GM12878 (cell line): ENCODE measurements around the gene NECTIN2. TPM values are rescaled to one million over a fixed set of nuclear protein-coding genes. Genes with fewer than 3 reads are reported as not detected.

Source experiments
- CUX1 ChIP-seq: IDR thresholded peaks from 2 replicates; pipeline ENCODE4 v1.6.1; 2012; ENCODE audit warnings: improper control_type of control experiment, low read depth, low read length; ENCODE audit not compliant: insufficient replicate concordance
- MLLT1 ChIP-seq: fragments of 450-650 bp; IDR thresholded peaks from 2 replicates; pipeline ENCODE4 v1.6.1; 2016; ENCODE audit warnings: mild to moderate bottlenecking
- MYB ChIP-seq: fragments of 150-350 bp; IDR thresholded peaks from 2 replicates; pipeline ENCODE4 v1.6.1; 2014; ENCODE audit warnings: mild to moderate bottlenecking, low read depth, low read length, borderline replicate concordance
- SPI1 ChIP-seq: IDR thresholded peaks from 2 replicates; pipeline ENCODE4 v1.6.1; 2011; ENCODE audit warnings: low read depth, mild to moderate bottlenecking, low read length, moderate library complexity, borderline replicate concordance; ENCODE audit not compliant: insufficient read depth
- STAT1 ChIP-seq: fragments of 450-650 bp; conservative IDR thresholded peaks from 2 replicates; pipeline ENCODE4 v1.6.1; 2014; ENCODE audit warnings: antibody characterized with exemption, mild to moderate bottlenecking
- SUPT20H ChIP-seq: IDR thresholded peaks from 2 replicates; pipeline ENCODE4 v1.6.1; 2011; ENCODE audit warnings: low read depth, mild to moderate bottlenecking, low read length, moderate library complexity, borderline replicate concordance; ENCODE audit not compliant: control insufficient read depth
- TBL1XR1 ChIP-seq: IDR thresholded peaks from 2 replicates; pipeline ENCODE4 v1.6.1; 2012; ENCODE audit warnings: low read depth, low read length, improper control_type of control experiment
- ZNF592 ChIP-seq: fragments of 450-650 bp; IDR thresholded peaks from 2 replicates; pipeline ENCODE4 v1.6.1; 2017; ENCODE audit warnings: mild to moderate bottlenecking, moderate library complexity
- polyA plus RNA-seq, 11 experiments: library from polyadenylated mRNA; depleted of rRNA in 4 of 11; unstranded in 6 of 11; stranded (reverse) in 5 of 11; fragments of >200 nt; fragmentation: Nextera tagmentation in 4 of 11; fragmentation: Illumina TruSeq in 1 of 11; extraction: Ambion mirVana in 4 of 11; extraction: Trizol in 1 of 11; gene quantifications; 1 replicate in 1 of 11; 2 replicates in 10 of 11; pipeline versions ENCODE4 v1.2.1 to v1.2.3, GENCODE V29; 2011 to 2016; ENCODE audit warnings: inconsistent platforms in 2 of 11, missing spikeins in 2 of 11, low read depth in 1 of 11
- total RNA-seq, 4 experiments: library from RNA; depleted of rRNA in 3 of 4; stranded (reverse); fragments of >200 nt in 3 of 4; fragmentation: Illumina TruSeq in 1 of 4; extraction: Trizol in 1 of 4; gene quantifications; 2 replicates each; pipeline versions ENCODE4 v1.2.1 to v1.2.3, GENCODE V29; 2013 to 2021
- TF ChIP-seq, protein P1 (sequence below): fragments of 450-650 bp; formaldehyde crosslinking; IDR thresholded peaks from 2 replicates; pipeline ENCODE4 v1.4.0; 2020; ENCODE audit warnings: mild to moderate bottlenecking, moderate library complexity
- TF ChIP-seq, protein P2 (sequence below): fragments of 450-650 bp; IDR thresholded peaks from 2 replicates; pipeline ENCODE4 v1.6.1; 2017; ENCODE audit warnings: borderline replicate concordance

NECTIN2 gene
- total and polyA plus RNA-seq, 10 of the 15 experiments (the other 5 are each of a cell fraction or from before 2014, with no cell fraction given), result 0.05 to 0.36 (median 0.26) TPM; not detected in 5

DNA sequence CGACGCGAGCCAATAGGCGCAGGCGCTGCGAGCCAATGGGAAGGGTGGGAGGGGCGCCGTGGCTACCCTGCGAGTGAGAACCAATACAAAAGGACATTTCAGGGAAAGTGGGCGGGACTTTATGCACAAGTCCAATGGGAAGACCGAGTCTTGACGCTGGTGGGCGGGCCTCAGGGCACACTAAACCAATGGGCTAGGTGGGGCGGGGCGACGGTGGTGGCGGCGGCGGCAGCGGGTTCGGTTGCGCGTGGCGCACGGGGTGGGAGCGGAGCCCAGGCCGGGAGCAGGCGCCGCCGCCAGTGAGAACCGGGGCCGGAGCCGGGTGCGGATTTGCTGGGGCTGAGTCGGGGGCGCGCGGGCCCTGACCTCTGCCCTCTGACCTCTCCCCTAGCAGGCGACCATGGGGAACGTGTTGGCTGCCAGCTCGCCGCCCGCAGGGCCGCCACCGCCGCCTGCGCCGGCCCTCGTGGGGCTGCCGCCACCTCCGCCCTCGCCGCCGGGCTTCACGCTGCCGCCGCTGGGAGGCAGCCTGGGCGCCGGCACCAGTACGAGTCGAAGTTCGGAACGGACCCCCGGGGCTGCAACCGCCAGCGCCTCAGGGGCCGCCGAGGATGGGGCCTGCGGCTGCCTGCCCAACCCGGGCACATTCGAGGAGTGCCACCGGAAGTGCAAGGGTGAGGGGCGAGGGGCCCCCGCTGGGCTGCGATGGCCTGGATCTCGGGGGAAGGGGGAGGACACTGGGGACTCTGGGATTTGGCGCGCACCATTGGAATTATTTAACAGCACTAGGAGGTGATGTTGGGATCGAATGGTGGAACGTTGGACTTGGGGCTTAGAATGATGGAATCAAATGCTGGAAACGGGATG, 45.2 kb downstream of the NECTIN2 start, which contains the start of gene TOMM40 (continued):
- TF ChIP-seq, protein P1, sequence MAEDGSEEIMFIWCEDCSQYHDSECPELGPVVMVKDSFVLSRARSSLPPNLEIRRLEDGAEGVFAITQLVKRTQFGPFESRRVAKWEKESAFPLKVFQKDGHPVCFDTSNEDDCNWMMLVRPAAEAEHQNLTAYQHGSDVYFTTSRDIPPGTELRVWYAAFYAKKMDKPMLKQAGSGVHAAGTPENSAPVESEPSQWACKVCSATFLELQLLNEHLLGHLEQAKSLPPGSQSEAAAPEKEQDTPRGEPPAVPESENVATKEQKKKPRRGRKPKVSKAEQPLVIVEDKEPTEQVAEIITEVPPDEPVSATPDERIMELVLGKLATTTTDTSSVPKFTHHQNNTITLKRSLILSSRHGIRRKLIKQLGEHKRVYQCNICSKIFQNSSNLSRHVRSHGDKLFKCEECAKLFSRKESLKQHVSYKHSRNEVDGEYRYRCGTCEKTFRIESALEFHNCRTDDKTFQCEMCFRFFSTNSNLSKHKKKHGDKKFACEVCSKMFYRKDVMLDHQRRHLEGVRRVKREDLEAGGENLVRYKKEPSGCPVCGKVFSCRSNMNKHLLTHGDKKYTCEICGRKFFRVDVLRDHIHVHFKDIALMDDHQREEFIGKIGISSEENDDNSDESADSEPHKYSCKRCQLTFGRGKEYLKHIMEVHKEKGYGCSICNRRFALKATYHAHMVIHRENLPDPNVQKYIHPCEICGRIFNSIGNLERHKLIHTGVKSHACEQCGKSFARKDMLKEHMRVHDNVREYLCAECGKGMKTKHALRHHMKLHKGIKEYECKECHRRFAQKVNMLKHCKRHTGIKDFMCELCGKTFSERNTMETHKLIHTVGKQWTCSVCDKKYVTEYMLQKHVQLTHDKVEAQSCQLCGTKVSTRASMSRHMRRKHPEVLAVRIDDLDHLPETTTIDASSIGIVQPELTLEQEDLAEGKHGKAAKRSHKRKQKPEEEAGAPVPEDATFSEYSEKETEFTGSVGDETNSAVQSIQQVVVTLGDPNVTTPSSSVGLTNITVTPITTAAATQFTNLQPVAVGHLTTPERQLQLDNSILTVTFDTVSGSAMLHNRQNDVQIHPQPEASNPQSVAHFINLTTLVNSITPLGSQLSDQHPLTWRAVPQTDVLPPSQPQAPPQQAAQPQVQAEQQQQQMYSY, result no peak
- TF ChIP-seq STAT1, result 0 out of 2 replicates have a peak, but pooled peaks have one; percentile 58
- TF ChIP-seq SUPT20H, result no peak
- TF ChIP-seq TBL1XR1, result 0 out of 2 replicates have a peak, but pooled peaks have one; percentile 4
- TF ChIP-seq MLLT1, result no peak
- TF ChIP-seq, protein P2, sequence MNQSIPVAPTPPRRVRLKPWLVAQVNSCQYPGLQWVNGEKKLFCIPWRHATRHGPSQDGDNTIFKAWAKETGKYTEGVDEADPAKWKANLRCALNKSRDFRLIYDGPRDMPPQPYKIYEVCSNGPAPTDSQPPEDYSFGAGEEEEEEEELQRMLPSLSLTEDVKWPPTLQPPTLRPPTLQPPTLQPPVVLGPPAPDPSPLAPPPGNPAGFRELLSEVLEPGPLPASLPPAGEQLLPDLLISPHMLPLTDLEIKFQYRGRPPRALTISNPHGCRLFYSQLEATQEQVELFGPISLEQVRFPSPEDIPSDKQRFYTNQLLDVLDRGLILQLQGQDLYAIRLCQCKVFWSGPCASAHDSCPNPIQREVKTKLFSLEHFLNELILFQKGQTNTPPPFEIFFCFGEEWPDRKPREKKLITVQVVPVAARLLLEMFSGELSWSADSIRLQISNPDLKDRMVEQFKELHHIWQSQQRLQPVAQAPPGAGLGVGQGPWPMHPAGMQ, result no peak
- TF ChIP-seq ZNF592, result no peak
- TF ChIP-seq MYB, result no peak
- no peak for TF ChIP-seq CUX1
- no peak for TF ChIP-seq SPI1
